ENCODE data around the gene EBF3. TPM values are rescaled to one million over a fixed set of nuclear protein-coding genes. Genes with fewer than 3 reads are reported as not detected.

The EBF3 gene
- total RNA-seq, 1 experiment from 2014 or later: 0.64 TPM

DNA sequence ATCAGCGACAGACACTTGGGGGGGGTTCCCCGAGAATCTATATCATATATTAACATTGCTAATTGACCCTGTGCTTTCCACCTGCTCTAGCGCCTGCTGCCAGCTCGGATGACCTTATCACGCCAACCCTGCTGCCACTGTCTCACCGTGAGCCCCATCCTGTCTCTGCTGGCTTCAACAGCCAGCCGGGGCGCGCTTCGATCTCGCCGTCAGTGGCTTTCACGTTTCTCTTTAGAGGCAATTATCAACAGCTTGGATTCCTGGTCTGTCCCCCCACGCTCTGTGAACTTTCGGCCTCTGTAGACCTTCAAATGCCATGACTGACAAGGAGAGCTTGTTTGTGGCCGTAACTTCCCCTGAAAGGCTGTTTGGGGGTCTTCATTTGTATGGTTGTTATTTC is 123.0 kb downstream of the EBF3 start:
- BruUV-seq (replicated peaks): no TSS peak
- POLR2A ChIA-PET: no interaction called here
- Histone ChIP-seq H3K9me3 (ENCODE audit: control insufficient read depth, insufficient read depth, low read depth, low read length) (no peaks in the 10 kb centered on the region), H3K4me1 (ENCODE audit: control insufficient read depth, insufficient read depth, low read length) (no peaks in the 10 kb centered on the region), H3K4me3 (ENCODE audit: low read depth in 2 of 2, low read length in 2 of 2) (no peak overlapping the region), H3K27me3 (ENCODE audit: control insufficient read depth, insufficient read depth, low read length) (no peaks in the 10 kb centered on the region; the same call in none of the 2 replicates), H3K27ac (ENCODE audit: low read length) (no peak overlapping the region), H3K36me3 (ENCODE audit: control insufficient read depth, insufficient read depth, low read length) (no peaks in the 10 kb centered on the region)
- DNase-seq (ENCODE audit: low read depth, low spot score) (no peak), ATAC-seq (no peak)
- in situ Hi-C loops (cut with HindIII; ENCODE audit: low pct_unique_long_range_greater_than_20kb, low sequenced_read_pairs): no loop called here
- CTCF ChIA-PET: interaction anchor here (0.7 kb wide), 1 partner anchor 374 kb away, joined by 3 read pairs; no protein-coding TSS in a partner anchor
- intact Hi-C loops (cut with micrococcal nuclease; ENCODE audit: unreplicated experiment): no loop called here
- TF ChIP-seq, protein P1, sequence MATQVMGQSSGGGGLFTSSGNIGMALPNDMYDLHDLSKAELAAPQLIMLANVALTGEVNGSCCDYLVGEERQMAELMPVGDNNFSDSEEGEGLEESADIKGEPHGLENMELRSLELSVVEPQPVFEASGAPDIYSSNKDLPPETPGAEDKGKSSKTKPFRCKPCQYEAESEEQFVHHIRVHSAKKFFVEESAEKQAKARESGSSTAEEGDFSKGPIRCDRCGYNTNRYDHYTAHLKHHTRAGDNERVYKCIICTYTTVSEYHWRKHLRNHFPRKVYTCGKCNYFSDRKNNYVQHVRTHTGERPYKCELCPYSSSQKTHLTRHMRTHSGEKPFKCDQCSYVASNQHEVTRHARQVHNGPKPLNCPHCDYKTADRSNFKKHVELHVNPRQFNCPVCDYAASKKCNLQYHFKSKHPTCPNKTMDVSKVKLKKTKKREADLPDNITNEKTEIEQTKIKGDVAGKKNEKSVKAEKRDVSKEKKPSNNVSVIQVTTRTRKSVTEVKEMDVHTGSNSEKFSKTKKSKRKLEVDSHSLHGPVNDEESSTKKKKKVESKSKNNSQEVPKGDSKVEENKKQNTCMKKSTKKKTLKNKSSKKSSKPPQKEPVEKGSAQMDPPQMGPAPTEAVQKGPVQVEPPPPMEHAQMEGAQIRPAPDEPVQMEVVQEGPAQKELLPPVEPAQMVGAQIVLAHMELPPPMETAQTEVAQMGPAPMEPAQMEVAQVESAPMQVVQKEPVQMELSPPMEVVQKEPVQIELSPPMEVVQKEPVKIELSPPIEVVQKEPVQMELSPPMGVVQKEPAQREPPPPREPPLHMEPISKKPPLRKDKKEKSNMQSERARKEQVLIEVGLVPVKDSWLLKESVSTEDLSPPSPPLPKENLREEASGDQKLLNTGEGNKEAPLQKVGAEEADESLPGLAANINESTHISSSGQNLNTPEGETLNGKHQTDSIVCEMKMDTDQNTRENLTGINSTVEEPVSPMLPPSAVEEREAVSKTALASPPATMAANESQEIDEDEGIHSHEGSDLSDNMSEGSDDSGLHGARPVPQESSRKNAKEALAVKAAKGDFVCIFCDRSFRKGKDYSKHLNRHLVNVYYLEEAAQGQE (IDR thresholded peaks at IDR 0.05; ENCODE audit: insufficient read depth in 1 of 2, low read depth in 2 of 2, low read length in 1 of 2): no peak
- TF ChIP-seq POLR2AphosphoS5 (IDR thresholded peaks at IDR 0.05; ENCODE audit: low read depth, low read length): no peak
- TF ChIP-seq, protein P2, sequence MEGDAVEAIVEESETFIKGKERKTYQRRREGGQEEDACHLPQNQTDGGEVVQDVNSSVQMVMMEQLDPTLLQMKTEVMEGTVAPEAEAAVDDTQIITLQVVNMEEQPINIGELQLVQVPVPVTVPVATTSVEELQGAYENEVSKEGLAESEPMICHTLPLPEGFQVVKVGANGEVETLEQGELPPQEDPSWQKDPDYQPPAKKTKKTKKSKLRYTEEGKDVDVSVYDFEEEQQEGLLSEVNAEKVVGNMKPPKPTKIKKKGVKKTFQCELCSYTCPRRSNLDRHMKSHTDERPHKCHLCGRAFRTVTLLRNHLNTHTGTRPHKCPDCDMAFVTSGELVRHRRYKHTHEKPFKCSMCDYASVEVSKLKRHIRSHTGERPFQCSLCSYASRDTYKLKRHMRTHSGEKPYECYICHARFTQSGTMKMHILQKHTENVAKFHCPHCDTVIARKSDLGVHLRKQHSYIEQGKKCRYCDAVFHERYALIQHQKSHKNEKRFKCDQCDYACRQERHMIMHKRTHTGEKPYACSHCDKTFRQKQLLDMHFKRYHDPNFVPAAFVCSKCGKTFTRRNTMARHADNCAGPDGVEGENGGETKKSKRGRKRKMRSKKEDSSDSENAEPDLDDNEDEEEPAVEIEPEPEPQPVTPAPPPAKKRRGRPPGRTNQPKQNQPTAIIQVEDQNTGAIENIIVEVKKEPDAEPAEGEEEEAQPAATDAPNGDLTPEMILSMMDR (IDR thresholded peaks at IDR 0.05): no peak
- TF ChIP-seq SIN3A (IDR thresholded peaks at IDR 0.05; ENCODE audit: borderline replicate concordance, insufficient read depth, low read depth, low read length): no peak
- TF ChIP-seq TCF7L2 (IDR thresholded peaks at IDR 0.05; ENCODE audit: low read depth, low read length): no peak

DNA sequence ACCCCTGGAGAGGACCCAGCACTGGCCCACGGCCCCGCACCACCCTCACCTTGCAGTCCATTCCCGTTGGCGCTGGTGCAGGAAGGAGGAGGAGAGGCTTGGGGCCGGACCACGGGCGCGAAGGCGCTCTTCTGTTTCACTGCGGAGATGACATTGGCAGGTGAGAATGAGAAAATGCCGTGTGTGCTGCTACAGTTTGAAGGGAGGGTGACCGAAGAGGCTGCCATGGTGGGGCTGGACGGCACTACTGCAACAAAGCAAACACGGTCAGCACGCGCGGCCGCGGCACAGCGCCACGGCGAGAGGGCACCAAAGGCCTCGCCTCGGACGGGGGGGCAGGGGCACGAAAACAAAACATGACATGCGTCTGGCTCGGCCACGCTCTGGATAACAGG is 123.9 kb downstream of the EBF3 start:
- Histone ChIP-seq H3K27me3 (ENCODE audit: control insufficient read depth, insufficient read depth, low read length) (peaks cover 2% of the 10 kb centered on the region), H3K4me1 (ENCODE audit: control insufficient read depth, insufficient read depth, low read length) (no peaks in the 10 kb centered on the region), H3K36me3 (ENCODE audit: control insufficient read depth, insufficient read depth, low read length) (no peaks in the 10 kb centered on the region), H3K9me3 (ENCODE audit: control insufficient read depth, insufficient read depth, low read depth, low read length) (no peaks in the 10 kb centered on the region), H3K27ac (ENCODE audit: low read length) (no peak overlapping the region), H3K4me3 (ENCODE audit: low read depth in 2 of 2, low read length in 2 of 2) (no peak overlapping the region)
- ATAC-seq (no peak), DNase-seq (ENCODE audit: low read depth, low spot score) (no peak)
- in situ Hi-C loops (cut with HindIII; ENCODE audit: low pct_unique_long_range_greater_than_20kb, low sequenced_read_pairs) (no loop called here), intact Hi-C loops (cut with micrococcal nuclease; ENCODE audit: unreplicated experiment) (no loop called here)
- no peak for TF ChIP-seq TCF7L2 (IDR thresholded peaks at IDR 0.05; ENCODE audit: low read depth, low read length)
- TF ChIP-seq POLR2AphosphoS5 (IDR thresholded peaks at IDR 0.05; ENCODE audit: low read depth, low read length): no peak
- TF ChIP-seq, protein P1 (IDR thresholded peaks at IDR 0.05; ENCODE audit: insufficient read depth in 1 of 2, low read depth in 2 of 2, low read length in 1 of 2): no peak
- TF ChIP-seq, protein P2 (IDR thresholded peaks at IDR 0.05): no peak
- TF ChIP-seq SIN3A (IDR thresholded peaks at IDR 0.05; ENCODE audit: borderline replicate concordance, insufficient read depth, low read depth, low read length): no peak
- POLR2A ChIA-PET: no interaction called here
- BruUV-seq (replicated peaks): no TSS peak
- CTCF ChIA-PET: interaction anchor here (0.7 kb wide), 1 partner anchor 374 kb away, joined by 3 read pairs; no protein-coding TSS in a partner anchor
